DOHH2 (cell line): ENCODE measurements around the gene FNDC3B.

Source experiments
- H3F3A ChIP-seq: fragments of 200-600 bp; sonication (generic), shearing (Covaris generic); 2 replicates; pipeline ENCODE4 v1.6.0; 2016; ENCODE audit warnings: antibody characterized with exemption, mild to moderate bottlenecking; ENCODE audit not compliant: control insufficient read depth, insufficient read depth
- H3K27ac ChIP-seq: fragments of 200-600 bp; sonication (generic); 2 replicates; pipeline ENCODE4 v1.5.1; 2014; ENCODE audit warnings: low read depth, mild to moderate bottlenecking, low read length, moderate library complexity
- H3K27me3 ChIP-seq: fragments of 200-600 bp; sonication (generic); 2 replicates; pipeline ENCODE4 v1.6.1; 2014; ENCODE audit warnings: mild to moderate bottlenecking, low read length, mixed read lengths; ENCODE audit not compliant: control insufficient read depth
- H3K36me3 ChIP-seq: fragments of 200-600 bp; sonication (generic); 2 replicates; pipeline ENCODE4 v1.6.1; 2014; ENCODE audit warnings: mild to moderate bottlenecking, low read length, moderate library complexity, mixed read lengths; ENCODE audit not compliant: control insufficient read depth
- H3K4me1 ChIP-seq: fragments of 200-600 bp; sonication (generic); 2 replicates; pipeline ENCODE4 v1.6.1; 2014; ENCODE audit warnings: mild to moderate bottlenecking, low read length, mixed read lengths; ENCODE audit not compliant: control insufficient read depth
- H3K4me2 ChIP-seq: fragments of 200-600 bp; sonication (generic); 2 replicates; pipeline ENCODE4 v1.6.0; 2014; ENCODE audit warnings: mild to moderate bottlenecking, low read length, moderate library complexity
- H3K4me3 ChIP-seq: fragments of 200-600 bp; sonication (generic); 2 replicates; pipeline ENCODE4 v1.5.1; 2014; ENCODE audit warnings: mild to moderate bottlenecking, low read length, mixed read lengths
- H3K79me2 ChIP-seq: fragments of 200-600 bp; sonication (generic); 2 replicates; pipeline ENCODE4 v1.6.1; 2014; ENCODE audit warnings: mild to moderate bottlenecking, low read length, mixed read lengths; ENCODE audit not compliant: control insufficient read depth
- H3K9me2 ChIP-seq: fragments of 200-600 bp; sonication (generic); replicated peaks from 2 replicates; pipeline ENCODE4 v1.6.1; 2014; ENCODE audit warnings: mild to moderate bottlenecking, low read length, mixed read lengths; ENCODE audit not compliant: control insufficient read depth
- H3K9me3 ChIP-seq: fragments of 200-600 bp; sonication (generic); 2 replicates; pipeline ENCODE4 v1.6.1; 2014; ENCODE audit warnings: antibody characterized with exemption, low read length, mixed read lengths; ENCODE audit not compliant: control insufficient read depth, insufficient read depth
- H4K20me1 ChIP-seq: fragments of 200-600 bp; sonication (generic); 2 replicates; pipeline ENCODE4 v1.6.0; 2014; ENCODE audit warnings: low read depth, mild to moderate bottlenecking, antibody characterized with exemption, low read length, moderate library complexity; ENCODE audit not compliant: control insufficient read depth, insufficient read depth
- EZH2phosphoT487 ChIP-seq: fragments of 200-600 bp; sonication (generic); IDR thresholded peaks from 2 replicates; pipeline ENCODE4 v1.6.1; 2017; ENCODE audit warnings: borderline replicate concordance, mild to moderate bottlenecking, antibody characterized with exemption, low read length, moderate library complexity, mixed read lengths
- TF ChIP-seq, protein P1 (sequence below): fragments of 200-600 bp; sonication (generic); IDR thresholded peaks from one replicate; pipeline ENCODE4 v1.5.1; 2014; ENCODE audit warnings: antibody characterized with exemption, mild to moderate bottlenecking, low read depth, low read length; ENCODE audit not compliant: poor library complexity, severe bottlenecking

The FNDC3B gene

DNA sequence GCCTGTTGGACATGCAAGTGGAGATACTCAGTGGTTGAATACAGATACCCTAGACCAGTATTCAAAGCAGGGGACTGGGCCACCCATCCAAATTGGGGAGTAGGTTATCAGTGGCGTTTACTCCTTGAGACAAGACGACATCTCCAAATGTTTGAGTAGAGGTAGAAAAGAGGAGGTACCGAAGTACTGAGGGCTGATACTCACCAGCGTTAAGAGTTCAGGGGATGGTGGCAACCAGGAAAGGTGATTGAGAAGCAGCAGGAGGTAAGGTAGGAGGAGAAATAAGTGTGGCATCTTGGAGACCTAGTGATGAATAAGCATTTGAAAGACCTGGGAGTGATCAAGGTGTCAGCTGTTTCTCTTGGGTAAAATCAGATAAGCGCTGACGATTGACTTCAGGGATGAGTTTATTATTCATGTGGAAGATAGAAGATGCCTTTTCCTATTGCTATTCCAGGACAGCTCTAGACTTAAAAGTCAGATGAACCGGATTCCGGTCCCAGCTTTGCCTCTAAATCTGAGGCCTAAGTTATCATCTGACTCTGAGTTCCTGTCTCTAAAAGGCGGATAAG, 312.6 kb downstream of the FNDC3B start:
- H4K20me1 ChIP-seq, result no peaks in the 10 kb centered on the region

GRCh38 chr3:172352786-172353185, 313.4 kb downstream of the FNDC3B start:
- H3F3A ChIP-seq, result no peaks in the 10 kb centered on the region
- H3K4me3 ChIP-seq, result no peak overlapping the region
- H3K27me3 ChIP-seq, result no peaks in the 10 kb centered on the region
- H3K9me3 ChIP-seq, result no peaks in the 10 kb centered on the region
- no peaks in the 10 kb centered on the region for H3K4me1 ChIP-seq
- no peaks in the 10 kb centered on the region for H4K20me1 ChIP-seq
- no peaks in the 10 kb centered on the region for H3K79me2 ChIP-seq
- no peaks in the 10 kb centered on the region for H3K9me2 ChIP-seq
- no peak overlapping the region for H3K4me2 ChIP-seq
- no peaks in the 10 kb centered on the region; the same call in 1 of the 2 replicates for H3K36me3 ChIP-seq
- TF ChIP-seq, protein P1, sequence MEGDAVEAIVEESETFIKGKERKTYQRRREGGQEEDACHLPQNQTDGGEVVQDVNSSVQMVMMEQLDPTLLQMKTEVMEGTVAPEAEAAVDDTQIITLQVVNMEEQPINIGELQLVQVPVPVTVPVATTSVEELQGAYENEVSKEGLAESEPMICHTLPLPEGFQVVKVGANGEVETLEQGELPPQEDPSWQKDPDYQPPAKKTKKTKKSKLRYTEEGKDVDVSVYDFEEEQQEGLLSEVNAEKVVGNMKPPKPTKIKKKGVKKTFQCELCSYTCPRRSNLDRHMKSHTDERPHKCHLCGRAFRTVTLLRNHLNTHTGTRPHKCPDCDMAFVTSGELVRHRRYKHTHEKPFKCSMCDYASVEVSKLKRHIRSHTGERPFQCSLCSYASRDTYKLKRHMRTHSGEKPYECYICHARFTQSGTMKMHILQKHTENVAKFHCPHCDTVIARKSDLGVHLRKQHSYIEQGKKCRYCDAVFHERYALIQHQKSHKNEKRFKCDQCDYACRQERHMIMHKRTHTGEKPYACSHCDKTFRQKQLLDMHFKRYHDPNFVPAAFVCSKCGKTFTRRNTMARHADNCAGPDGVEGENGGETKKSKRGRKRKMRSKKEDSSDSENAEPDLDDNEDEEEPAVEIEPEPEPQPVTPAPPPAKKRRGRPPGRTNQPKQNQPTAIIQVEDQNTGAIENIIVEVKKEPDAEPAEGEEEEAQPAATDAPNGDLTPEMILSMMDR, result no peak
- no peak for TF ChIP-seq EZH2phosphoT487
- no peak overlapping the region for H3K27ac ChIP-seq

More for the DNA sequence above, 312.6 kb downstream of the FNDC3B start:
- no peak overlapping the region for H3K4me2 ChIP-seq
- H3F3A ChIP-seq, result no peaks in the 10 kb centered on the region
- no peaks in the 10 kb centered on the region for H3K9me2 ChIP-seq
- no peaks in the 10 kb centered on the region for H3K4me1 ChIP-seq
- peaks cover 3% of the 10 kb centered on the region; the same call in 1 of the 2 replicates for H3K36me3 ChIP-seq
- H3K27ac ChIP-seq, result no peak overlapping the region
- no peak overlapping the region for H3K4me3 ChIP-seq
- H3K9me3 ChIP-seq, result no peaks in the 10 kb centered on the region
- TF ChIP-seq EZH2phosphoT487, result no peak
- TF ChIP-seq, protein P1, result no peak
- H3K79me2 ChIP-seq, result no peaks in the 10 kb centered on the region
- no peaks in the 10 kb centered on the region for H3K27me3 ChIP-seq

DNA sequence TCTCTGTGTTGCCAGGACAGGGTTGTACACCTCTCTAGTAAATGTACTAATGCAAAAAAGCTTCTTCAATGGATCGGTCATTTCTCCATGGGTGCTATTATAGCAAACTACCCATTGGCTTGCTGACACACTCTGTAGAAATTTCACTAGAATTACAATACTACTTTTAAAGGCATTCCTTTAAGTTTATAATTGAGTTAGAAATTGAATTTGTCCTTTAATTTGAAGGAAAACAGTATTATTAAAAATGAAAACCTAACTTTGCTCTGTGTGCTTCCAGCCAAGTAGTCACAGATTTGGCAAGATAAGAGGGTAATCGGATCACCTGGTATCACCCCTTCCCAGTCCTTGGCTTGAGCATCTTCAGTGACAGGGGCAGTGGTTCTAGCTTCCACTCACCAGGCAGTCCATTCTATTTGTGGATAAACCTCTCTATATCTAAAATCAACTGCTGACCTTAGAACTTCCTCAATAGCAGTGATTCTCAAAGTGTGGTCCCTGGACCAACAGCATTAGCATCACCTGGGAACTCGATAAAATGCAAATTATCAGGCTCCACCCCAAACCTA, 315.6 kb downstream of the FNDC3B start:
- Histone ChIP-seq H3K79me2 (no peaks in the 10 kb centered on the region), H3F3A (no peaks in the 10 kb centered on the region), H3K9me3 (no peaks in the 10 kb centered on the region), H3K27me3 (no peaks in the 10 kb centered on the region), H4K20me1 (no peaks in the 10 kb centered on the region), H3K9me2 (no peaks in the 10 kb centered on the region), H3K4me3 (no peak overlapping the region), H3K36me3 (no peaks in the 10 kb centered on the region; the same call in 1 of the 2 replicates), H3K4me1 (no peaks in the 10 kb centered on the region), H3K4me2 (no peak overlapping the region), H3K27ac (no peak overlapping the region)
- TF ChIP-seq, protein P1, result no peak
- no peak for TF ChIP-seq EZH2phosphoT487
